HG03354 (cell line): Measurements from ENCODE around the gene CTNNAL1.
"Not testable (repeated sequence)": the region's sequence is repeated elsewhere in the genome, so short reads cannot be mapped to it uniquely, and the experiment has no call there.

ENCODE experiments used
- ATAC-seq: cut with Tn5 transposase; IDR thresholded peaks from one replicate; pipeline ENCODE4 v1.9.1; 2021; ENCODE audit warnings: mild to moderate bottlenecking; ENCODE audit not compliant: unreplicated experiment, poor library complexity, severe bottlenecking

Gene CTNNAL1

DNA sequence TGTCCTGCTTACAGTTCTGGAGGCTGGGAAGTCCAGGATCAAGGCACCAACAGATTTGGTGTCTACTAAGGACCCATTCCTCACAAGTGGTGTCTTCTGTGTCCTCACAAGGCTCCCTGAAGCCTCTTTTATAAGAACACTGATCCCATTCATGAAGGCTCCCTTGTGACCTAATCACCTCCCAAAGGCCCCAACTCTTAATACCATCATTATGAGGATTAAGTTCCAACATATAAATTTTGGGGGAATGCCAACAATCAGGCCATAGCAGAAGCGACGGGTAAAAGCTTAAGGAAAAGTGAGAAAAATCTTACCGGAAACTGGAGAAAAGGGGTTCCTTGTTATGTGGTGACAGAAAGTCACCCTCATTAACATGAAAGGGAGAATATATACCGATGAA, 11.2 kb downstream of the CTNNAL1 start:
- ATAC-seq: no peak

DNA sequence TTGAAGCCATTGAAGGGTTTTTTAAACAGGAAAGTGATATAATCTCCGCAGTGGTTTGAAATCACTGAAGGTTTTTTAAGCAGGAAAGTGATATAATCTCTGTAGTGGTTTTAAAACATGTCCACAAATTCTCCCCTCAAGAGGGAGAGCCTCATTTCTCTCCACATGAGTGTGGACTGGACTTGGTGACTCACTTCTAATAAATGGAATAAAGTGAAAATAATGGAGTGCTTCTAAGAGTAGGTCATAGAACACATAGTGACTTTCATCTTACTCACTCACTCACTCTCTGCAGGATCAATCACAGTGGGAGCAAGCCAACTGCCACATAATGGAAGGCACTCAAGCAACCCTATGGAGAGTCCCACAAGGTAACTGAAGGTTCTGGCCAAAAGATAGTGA, 12.0 kb downstream of the CTNNAL1 start:
- ATAC-seq: no peak

DNA sequence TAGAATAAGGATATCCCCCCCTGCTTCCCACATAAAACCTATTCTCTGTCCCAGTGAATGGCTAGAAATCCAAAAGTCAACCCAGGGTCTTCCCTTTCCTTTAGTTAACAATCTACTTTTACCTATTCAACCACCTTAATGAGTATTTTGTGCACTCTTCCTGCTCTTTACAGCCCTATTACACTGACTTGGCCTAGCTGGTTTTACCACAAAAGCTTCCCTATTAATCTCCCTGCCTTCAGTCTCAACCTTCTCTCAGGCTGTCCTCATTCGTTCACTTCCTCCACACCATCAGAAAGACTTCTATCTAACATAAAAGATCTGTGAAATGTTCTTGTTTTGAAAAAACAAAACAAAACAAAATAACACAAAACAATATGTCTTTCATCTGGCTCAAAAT, 16.2 kb downstream of the CTNNAL1 start:
- no peak for ATAC-seq

DNA sequence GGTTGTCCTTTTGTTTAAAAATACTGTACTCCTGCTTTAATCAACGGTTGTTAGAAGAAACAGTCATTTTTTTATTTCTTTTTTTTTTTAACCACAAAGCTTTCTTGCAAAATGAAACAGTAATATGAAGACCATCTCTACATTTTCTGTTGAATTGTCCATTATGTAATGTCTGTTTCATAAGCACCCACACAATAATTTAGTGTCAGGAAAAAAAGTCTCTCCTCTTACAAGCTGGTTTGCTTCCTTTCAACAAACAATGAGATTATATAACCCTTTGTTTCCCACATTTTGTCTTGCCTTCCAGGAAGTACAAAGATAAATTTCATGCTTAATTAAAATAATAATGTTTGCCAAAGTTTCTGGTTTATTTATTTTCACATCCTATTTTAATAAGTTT, 16.7 kb downstream of the CTNNAL1 start:
- ATAC-seq: no peak

DNA sequence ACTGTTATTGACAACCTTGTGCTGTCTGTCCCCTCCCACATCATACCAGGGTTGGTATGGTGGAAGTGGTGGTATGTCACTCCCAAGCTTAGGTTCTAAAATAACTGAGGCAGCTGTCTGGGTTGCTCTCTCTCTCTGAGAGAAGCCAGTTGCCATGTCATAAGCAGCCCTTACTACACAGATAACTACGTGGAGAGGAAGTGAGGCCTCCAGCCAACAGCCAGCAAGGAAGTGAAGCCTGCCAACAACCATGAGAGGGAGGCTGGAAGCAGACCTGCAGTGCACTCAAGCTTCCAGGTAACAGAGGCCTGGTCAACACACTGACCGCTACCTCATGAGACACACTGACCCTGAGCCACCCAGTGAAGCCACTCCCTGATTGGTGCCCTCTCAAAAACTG, 18.6 kb downstream of the CTNNAL1 start:
- peak; percentile 91 for ATAC-seq

DNA sequence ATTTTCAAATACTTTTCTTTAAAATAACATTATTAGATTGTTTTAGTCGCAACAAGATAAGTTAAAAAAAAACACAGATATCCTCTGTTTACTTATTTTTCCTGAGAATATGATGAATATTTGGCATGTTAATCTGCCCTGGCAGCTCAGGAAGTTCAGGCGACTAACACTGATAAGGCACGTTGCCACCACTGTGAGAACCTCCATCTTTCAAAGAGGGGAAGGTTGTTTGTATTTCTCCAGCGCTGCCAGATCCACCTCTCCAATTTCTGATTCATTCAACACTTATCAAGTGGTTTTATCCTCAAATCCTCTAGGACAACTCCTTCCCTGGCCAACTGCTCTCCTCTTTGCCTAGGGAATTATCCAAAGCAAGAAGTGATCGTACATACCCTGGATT, 21.8 kb downstream of the CTNNAL1 start:
- ATAC-seq: no peak

DNA sequence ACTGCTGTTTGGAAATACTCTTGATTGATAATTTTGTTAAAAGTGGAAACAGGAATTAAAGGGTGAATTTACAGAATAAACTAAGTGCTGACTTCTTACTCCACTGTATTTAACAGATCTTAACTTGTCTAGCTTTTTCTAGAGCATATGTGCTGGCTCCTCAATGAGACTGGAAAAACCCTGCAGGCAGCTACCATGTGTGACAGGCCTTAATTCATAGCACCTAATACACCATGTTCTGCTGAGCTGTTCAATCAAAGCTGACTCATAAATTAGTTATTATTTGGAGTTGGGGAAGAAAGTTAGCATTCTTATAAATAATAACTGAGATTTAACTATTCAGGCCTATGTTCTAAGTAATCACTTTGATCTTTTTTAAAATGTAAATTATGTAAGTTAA, 29.4 kb downstream of the CTNNAL1 start:
- no peak for ATAC-seq

DNA sequence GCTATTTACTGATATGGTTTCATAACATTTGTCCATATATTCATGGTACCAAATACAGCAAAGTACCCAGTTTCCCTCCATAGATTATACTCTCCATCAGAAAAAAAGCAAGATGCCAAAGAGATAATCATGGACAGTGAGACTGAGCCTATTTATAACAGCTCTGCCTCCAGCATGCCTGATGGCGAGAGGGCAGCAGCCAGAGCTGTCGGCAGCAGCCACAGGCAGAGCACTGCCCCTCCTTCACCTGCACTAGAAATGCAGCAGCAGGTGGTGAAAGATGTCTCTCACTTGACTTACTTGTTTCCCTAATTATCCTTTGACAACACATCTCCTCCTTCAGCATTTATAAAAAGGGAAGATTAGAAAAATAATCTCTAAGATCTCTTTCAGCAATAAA, 32.4 kb downstream of the CTNNAL1 start:
- ATAC-seq: no peak

DNA sequence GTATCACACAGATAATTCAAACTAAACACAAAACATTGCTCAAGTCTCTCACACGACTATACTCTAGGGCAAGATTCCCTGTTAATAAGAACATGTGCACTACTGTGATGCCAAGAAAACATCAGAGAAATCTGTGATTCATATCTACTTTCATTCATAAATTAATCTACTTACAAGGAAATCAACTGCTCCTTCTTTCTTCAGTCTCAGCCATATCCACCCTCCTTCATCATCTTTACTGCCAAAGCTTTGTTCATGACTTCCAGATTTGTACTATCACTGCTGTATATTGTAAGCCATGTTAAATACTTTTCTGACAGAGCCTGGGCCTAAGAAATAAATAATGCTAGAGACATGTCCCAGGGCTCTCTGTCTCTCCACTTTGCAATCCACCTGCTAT, 35.1 kb downstream of the CTNNAL1 start:
- no peak for ATAC-seq

DNA sequence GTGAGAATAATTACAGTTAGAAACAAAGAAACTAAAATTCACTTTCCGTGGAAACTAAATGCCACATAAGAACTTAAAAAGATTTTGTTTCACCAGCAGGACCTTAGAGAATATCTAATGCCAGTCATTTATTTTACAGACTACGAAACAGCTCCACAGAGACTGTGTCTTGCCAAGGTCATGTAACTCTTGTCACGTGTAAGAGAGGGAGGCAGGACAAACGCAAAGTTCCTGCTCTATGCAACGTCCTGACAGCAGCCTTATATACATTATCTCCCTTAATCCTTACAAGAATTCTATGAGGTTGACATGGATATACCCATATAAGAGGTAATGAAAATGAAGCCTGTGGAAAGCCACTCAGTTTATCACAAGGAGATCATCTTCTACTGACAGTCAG, 39.4 kb downstream of the CTNNAL1 start:
- no peak for ATAC-seq

DNA sequence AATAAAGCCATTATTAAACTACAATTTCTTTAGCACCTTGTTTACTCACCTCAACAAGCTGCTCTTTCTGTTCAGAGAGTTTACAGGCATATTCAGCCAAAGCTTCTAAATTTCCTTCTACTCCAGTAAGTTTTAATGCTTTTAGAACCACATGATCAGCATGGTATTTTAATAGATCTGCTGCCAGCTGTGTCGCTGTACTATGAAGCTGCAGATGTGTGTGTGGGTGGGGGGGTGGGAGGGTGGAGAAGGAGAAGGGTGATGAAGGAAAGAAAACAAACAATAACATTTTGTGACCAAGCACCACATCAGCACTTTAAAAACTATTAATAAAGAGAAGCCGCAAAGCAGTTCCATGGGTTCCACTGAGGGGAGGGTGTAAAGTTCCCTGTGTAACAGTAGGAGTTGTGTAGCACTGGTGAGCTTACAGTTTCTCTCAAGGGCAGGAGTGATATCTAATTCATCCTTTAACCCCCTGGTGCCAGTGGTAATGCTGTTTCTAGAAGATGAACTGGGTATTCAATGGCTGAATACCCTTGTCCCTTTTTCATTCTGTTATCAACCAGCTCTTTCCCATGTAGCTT, 40.6 kb downstream of the CTNNAL1 start:
- no peak for ATAC-seq

DNA sequence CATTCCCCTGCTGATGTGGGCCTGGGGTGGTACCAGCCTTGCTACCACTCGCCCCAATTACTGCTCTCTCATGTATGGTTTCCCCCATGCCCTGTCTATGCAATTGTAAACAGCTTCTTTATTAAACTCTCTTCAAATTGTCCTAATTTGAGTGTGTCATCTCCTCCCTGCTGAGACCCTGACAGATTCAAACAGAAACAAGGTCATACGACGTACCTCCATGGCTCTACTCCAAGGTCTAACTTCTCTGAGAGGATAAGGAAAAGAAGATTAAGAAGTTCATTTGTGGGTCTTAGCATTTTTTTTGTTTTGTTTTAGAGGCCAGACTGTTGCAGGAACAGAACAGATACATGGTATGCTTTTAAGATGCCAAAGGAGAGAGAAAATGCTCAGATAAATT, 41.1 kb downstream of the CTNNAL1 start:
- no peak for ATAC-seq

DNA sequence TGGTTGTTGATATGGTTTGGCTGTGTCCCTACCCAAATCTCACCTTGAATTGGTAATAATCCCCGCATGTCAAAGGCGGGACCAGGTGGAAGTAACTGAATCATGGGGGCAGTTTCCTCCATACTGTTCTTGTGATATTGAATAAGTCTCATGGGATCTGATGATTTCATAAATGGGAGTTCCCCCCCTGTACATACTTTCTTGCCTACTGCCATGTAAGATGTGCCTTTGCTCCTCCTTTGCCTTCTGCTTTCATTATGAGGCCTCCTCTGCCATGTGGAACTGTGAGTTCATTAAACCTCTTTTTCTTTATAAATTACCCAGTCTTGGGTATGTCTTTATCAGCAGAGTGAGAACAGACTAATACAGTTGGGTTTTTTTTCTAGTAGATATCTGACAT, 41.9 kb downstream of the CTNNAL1 start:
- ATAC-seq: not testable (repeated sequence)

DNA sequence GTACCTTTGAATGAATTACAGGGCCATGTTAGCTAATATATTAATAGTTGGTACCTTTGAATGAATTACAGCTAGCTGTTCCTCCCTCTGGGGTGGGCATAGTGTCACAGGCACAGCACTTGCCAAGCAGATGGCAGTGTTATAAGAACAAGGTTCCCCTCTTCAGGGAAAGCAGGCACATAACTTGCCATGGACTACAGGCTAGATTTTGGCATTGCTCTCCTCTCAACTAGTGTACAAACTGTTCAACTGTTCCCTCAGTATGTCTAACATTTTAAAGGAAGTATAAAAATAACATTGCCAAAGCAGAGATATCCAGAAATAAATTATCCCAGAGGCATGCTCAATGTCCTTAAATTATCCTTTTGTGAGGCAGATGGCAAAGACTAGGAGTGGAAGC, 45.4 kb downstream of the CTNNAL1 start:
- ATAC-seq: no peak

DNA sequence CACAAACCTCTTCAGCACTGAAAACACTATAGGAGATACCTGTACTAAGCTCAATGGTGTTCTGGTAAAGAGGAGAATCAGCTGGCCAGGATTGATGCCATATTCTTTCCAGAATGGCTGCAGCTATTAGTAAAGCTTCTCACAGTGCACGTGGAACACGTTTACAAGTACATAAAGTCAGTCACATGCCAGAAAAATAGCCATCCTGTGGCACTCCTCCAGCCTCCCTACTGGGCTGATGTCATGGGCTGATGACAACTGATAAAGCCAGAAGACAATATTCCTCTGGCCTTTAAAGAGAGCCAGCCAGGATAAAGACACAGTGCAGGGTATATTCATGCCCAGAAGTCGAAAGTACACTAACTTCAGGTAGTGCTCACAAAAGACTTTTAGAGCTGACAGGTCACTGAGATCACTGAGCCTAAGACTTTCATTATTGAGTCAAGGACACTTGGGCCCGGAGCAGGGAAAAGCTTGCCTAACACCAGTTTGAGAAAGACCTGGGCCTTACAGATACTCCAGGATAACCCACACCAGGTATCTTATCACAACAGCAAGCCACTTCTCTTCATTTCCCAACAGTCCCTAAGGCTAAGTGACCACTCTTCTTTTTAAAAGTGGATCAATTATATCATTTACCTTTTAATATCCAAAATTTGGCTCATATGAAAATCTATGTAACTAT, 49.7 kb downstream of the CTNNAL1 start:
- no peak for ATAC-seq

DNA sequence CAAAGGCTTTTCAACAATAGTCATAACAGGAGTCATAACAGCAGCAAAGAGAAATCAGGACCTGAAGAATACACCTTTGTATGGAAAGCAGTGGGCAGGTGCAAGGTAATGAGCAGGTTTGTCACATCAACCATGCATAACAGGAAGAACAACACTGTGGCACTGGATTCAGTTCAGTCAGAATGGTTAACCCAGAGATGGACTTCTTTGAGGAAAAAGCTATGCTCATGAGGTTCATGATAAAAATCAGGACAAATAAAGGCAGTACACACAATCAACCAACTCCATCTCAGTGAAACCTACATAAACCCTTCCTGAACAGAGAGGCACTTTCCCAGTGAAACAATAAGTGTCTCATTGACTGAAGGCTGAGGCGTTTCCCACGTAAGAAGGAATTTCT, 52.1 kb downstream of the CTNNAL1 start:
- no peak for ATAC-seq

DNA sequence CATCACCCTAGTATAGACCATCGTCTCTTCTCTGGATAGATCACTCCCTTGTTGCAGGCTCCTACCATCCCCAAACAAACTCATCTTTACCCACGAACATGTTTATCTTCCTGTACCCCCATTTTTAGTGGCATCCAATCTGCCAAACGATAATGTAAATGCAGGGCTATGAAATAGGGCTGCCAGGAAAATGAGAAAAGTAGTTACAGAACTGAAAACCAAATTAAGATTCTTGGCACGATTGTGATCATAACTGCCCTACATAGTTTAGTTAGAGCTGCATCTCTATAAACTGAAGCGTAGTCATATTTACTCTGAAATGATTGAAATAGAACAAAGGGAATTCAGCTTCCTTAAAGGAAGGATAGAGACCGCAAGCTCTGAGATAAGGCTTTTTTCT, 53.0 kb downstream of the CTNNAL1 start:
- no peak for ATAC-seq

DNA sequence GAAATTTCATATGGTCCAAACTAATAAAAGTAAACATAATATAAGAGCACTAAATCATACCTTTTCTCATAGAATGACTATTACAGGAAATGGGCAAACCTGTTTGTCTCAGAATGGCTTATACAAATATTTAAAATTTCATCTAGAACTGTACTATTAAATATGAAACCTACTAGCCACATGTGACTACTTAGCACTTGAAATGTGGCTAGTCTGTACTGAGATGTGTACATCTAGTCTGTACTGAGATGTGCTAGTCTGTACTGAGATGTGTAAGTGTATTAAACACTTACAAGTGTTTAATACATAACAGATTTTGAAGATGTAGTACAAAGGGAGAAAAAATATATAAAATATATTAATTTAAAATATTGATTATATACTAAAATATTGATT, 56.7 kb downstream of the CTNNAL1 start:
- no peak for ATAC-seq

DNA sequence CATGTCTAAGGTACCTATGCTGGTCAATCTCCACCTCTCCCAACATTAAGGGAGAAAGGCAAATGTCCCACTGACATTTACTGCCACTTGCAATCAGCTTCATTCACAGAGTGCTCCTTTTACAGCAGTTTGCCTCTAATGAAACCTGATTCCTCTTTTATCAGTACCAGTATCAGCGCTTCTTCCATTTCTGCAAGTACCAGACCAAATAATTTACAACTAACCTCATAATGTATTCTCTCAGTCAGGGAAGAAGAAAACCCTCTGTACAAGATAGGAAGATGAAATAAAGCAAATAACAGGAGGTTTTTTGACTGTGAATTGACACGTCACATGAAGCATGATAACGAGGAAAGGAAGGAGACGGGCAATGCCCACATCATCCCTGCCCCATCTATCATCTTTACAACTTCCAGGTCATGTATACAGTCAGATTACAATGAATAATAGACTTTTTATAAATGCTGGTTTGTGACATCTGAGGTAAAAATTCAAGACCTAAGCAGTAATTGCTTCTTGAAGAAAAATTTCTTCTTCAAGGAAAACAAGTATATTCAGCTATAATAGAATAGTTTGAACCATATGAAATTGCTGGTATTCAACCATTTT, 57.2 kb downstream of the CTNNAL1 start:
- ATAC-seq: no peak

DNA sequence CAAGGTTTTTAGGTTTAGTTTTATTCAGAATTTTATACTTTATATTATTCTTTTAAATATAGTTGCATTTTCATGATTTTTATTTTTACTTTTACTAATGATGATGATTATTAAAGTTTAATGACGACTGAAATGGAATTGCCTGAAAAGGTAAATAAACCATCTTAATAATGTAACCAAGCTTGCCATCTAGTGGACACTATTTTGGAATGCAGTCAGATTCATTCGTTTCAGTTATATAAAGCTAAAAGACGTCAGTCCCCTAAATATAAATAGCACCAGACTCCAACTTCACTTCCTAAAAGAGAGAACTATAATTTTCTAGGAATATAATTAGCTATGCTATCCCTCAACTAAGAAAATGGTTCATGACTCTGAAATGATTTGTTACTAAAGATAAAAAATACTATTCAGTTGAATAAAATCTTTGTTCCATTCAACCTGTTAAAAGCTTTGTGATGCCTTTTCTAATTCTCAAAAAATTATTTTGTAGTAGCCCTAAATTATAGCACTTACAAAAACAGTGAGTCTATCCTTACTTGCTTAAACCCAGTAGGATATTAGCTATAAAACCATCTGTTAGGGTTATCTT, 59.2 kb downstream of the CTNNAL1 start:
- no peak for ATAC-seq

DNA sequence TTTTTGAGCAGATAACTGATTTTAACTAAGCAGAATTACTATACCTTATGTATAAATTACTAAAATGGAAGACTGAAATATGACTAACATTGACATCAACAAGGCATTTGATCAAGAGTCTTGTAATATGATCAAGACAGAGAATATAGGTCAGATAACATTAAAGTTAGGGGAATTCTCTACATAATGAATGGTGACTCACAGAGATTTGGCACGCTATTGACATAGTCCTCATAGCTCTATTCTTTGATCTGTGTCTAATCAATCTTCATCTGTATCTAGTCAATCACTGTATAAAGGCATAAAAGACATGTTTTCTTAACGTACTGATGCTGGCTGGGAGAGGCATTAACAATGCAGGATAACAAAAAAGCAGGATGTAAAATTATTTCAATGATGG, 61.7 kb downstream of the CTNNAL1 start:
- ATAC-seq: no peak
